SK-N-SH treated with all-trans-retinoic acid at 6 μM for 48 hours (cell line): Measurements from ENCODE around the gene CCDC80.

Source experiments
- ESRRG ChIP-seq: fragments of 250-450 bp; sonication (Bioruptor Pico); IDR thresholded peaks from 2 replicates; pipeline ENCODE4 v1.6.1; 2021; ENCODE audit warnings: mild to moderate bottlenecking
- TOX ChIP-seq: fragments of 250-450 bp; sonication (Bioruptor Pico); IDR thresholded peaks from 2 replicates; pipeline ENCODE4 v1.8.0; 2021; ENCODE audit warnings: mild to moderate bottlenecking, moderate library complexity, borderline replicate concordance
- ZNF70 ChIP-seq: fragments of 450-650 bp; formaldehyde crosslinking; IDR thresholded peaks from 2 replicates; pipeline ENCODE4 v1.5.0; 2020; ENCODE audit warnings: mild to moderate bottlenecking, moderate library complexity

GRCh38 chr3:112617285-112617684 is 23.7 kb downstream of the CCDC80 start:
- no peak for TF ChIP-seq ZNF70 (CRISPR knock-in tag)
- no peak for TF ChIP-seq ESRRG (CRISPR knock-in tag)
- TF ChIP-seq TOX (CRISPR knock-in tag): no peak
